Measurements from ENCODE around the gene SCAF1. TPM values are rescaled to one million over a fixed set of nuclear protein-coding genes. Genes with fewer than 3 reads are reported as not detected.

SCAF1 gene
- total and polyA plus RNA-seq, 10 donors: 7.5 to 66.2 (median 33.8) TPM

GRCh38 chr19:49656456-49657109, 14.6 kb downstream of the SCAF1 start:
- TF ChIP-seq POLR2A (IDR thresholded peaks at IDR 0.05) (no peak), POLR2AphosphoS5 (IDR thresholded peaks at IDR 0.05) (no peak), CTCF (IDR thresholded peaks at IDR 0.05 in 8 of 11, conservative IDR thresholded peaks at IDR 0.05 in 3 of 11) (no peak)
- WGBS, 5 donors: 89 to 97% (median 93%) methylated on average over 12 to 17 of the region's 17 CpGs
- H3K36me3 ChIP-seq: peaks cover 4 to 100% (median 93%) of the 10 kb centered on the region in 6 donors
- H3K27ac ChIP-seq: peak overlapping the region in 3 of 8 donors; percentile 38 to 55 (median 52)
- no peak overlapping the region for H3K4me3 ChIP-seq
- H3K9me3 ChIP-seq: no peaks in the 10 kb centered on the region
- intact Hi-C loops (cut with DNase I; ENCODE audit: low total_unique reads): no loop called here
- no peaks in the 10 kb centered on the region for H3K27me3 ChIP-seq (replicated peaks in 1 of 7)
- no peak for DNase-seq
- H3K4me1 ChIP-seq: peaks cover 0 to 30% (median 3%) of the 10 kb centered on the region in 6 donors

- peaks cover 4 to 100% (median 96%) of the 10 kb centered on the region in 6 donors for H3K36me3 ChIP-seq
- no peak overlapping the region for H3K4me3 ChIP-seq
- no peak for DNase-seq
- H3K27me3 ChIP-seq (replicated peaks in 1 of 7): no peaks in the 10 kb centered on the region
- WGBS, 5 donors: 86 to 96% (median 92%) methylated on average over 17 to 22 of the region's 22 CpGs
- H3K27ac ChIP-seq: no peak overlapping the region
- TF ChIP-seq POLR2AphosphoS5 (IDR thresholded peaks at IDR 0.05) (peak in 2 of 3 donors; percentile 30 to 63), POLR2A (IDR thresholded peaks at IDR 0.05) (no peak), CTCF (IDR thresholded peaks at IDR 0.05 in 8 of 11, conservative IDR thresholded peaks at IDR 0.05 in 3 of 11) (no peak)
- intact Hi-C loops (cut with DNase I; ENCODE audit: low total_unique reads): no loop called here
- H3K9me3 ChIP-seq: no peaks in the 10 kb centered on the region
- H3K4me1 ChIP-seq: peaks cover 0 to 39% (median 6%) of the 10 kb centered on the region in 6 donors
Measured at GRCh38 chr19:49657493-49658138, 15.6 kb downstream of the SCAF1 start.

DNA sequence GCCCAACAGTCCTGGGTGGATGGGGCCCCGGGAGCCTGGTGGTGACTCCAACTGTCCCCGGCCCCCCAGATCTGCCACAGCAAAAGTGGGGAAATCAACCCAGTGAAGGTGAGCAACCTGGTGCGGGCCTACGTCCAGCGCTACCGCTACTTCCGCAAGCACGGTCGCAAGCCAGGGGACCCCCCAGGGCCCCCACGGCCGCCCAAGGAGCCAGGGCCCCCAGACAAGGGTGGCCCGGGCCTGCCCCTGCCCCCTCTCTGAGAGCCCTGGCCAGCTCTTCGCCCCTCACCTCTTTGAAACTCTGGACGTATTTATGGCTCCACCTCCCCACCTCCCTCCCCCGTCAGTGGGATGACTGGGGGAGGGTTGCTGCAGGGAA, 16.1 kb downstream of the SCAF1 start:
- intact Hi-C loops (cut with DNase I; ENCODE audit: low total_unique reads): no loop called here
- no peak overlapping the region for H3K4me3 ChIP-seq
- peaks cover 4 to 100% (median 95%) of the 10 kb centered on the region in 6 donors for H3K36me3 ChIP-seq
- H3K27ac ChIP-seq: no peak overlapping the region
- no peaks in the 10 kb centered on the region for H3K9me3 ChIP-seq
- no peaks in the 10 kb centered on the region for H3K27me3 ChIP-seq (replicated peaks in 1 of 7)
- DNase-seq: no peak
- peaks cover under 1 to 44% (median 11%) of the 10 kb centered on the region in 6 donors for H3K4me1 ChIP-seq
- WGBS, 5 donors: 83 to 94% (median 89%) methylated on average over 7 to 15 of the region's 15 CpGs
- TF ChIP-seq POLR2A (IDR thresholded peaks at IDR 0.05) (no peak), POLR2AphosphoS5 (IDR thresholded peaks at IDR 0.05) (peak in 1 of 3 donors; percentile 1), CTCF (IDR thresholded peaks at IDR 0.05 in 8 of 11, conservative IDR thresholded peaks at IDR 0.05 in 3 of 11) (no peak)
